Kidney (tissue), 14 donors: Measurements from ENCODE around the gene RPS6KL1. TPM values are rescaled to one million over a fixed set of nuclear protein-coding genes. Genes with fewer than 3 reads are reported as not detected.

Source experiments
- DNase-seq, 5 donors: peaks; one replicate each; pipeline ENCODE4 v3.0.0-alpha.2; 2013 to 2020
- FAIRE-seq: peaks from 2 replicates; lab custom pipeline; 2012; peaks lifted over from hg19 to GRCh38; lab: Jason Lieb, UNC
- H3K27ac ChIP-seq, 2 donors: one replicate each; pipeline ENCODE4 v1.7.0; 2013; ENCODE audit warnings: low read depth in 2 of 2, low read length in 2 of 2, inconsistent platforms in 1 of 2
- H3K27me3 ChIP-seq: one replicate; pipeline ENCODE4 v1.7.1; 2013; ENCODE audit warnings: low read length, inconsistent platforms; ENCODE audit not compliant: control insufficient read depth, insufficient read depth
- H3K36me3 ChIP-seq, 3 donors: one replicate each; pipeline versions ENCODE4 v1.7.0 to v1.7.1; 2013; ENCODE audit warnings: low read length in 3 of 3, control low read depth in 1 of 3, inconsistent platforms in 1 of 3; ENCODE audit not compliant: insufficient read depth in 3 of 3, control insufficient read depth in 2 of 3
- H3K4me1 ChIP-seq, 3 donors: one replicate each; pipeline versions ENCODE4 v1.7.0 to v1.7.1; 2013; ENCODE audit warnings: low read length in 3 of 3, inconsistent platforms in 1 of 3, low read depth in 1 of 3; ENCODE audit not compliant: control insufficient read depth in 2 of 3, insufficient read depth in 2 of 3
- H3K4me3 ChIP-seq, 3 donors: one replicate each; pipeline versions ENCODE4 v1.7.0 to v1.8.1; 2013; ENCODE audit warnings: low read length in 3 of 3, control low read depth in 1 of 3, inconsistent platforms in 1 of 3
- H3K9ac ChIP-seq, 3 donors: one replicate each; pipeline versions ENCODE4 v1.7.0 to v1.7.1; 2013; ENCODE audit warnings: low read length in 3 of 3, control low read depth in 1 of 3, inconsistent platforms in 1 of 3
- H3K9me3 ChIP-seq, 3 donors: one replicate each; pipeline versions ENCODE4 v1.7.0 to v1.7.1; 2013; ENCODE audit warnings: low read length in 3 of 3, control low read depth in 1 of 3, inconsistent platforms in 1 of 3; ENCODE audit not compliant: control insufficient read depth in 2 of 3, insufficient read depth in 1 of 3
- intact Hi-C: fragments of 100-400 bp; cut with DNase I; formaldehyde crosslinking; loops from one replicate; pipeline ENCODE4 v1.11.1; 2022
- polyA plus RNA-seq: library from polyadenylated mRNA; stranded (reverse); fragments of 350-450 nt; fragmentation: Illumina TruSeq; extraction: RNeasy Lipid Tissue Mini Kit (QIAGEN cat#74804); gene quantifications from one replicate; pipeline ENCODE4 v1.2.3, GENCODE V29; 2014; ENCODE audit warnings: low read depth, low replicate concordance; ENCODE audit not compliant: insufficient read depth
- total RNA-seq: library from RNA; stranded (reverse); fragmentation: NEBNext Ultra II Directional; extraction: Animal tissue kit (Norgen Biotek cat#: 25700); gene quantifications from one replicate; pipeline ENCODE4 v1.2.1, GENCODE V29; 2021
- TF ChIP-seq, protein P1 (sequence below): IDR thresholded peaks from 3 replicates; pipeline ENCODE4 v1.5.1; 2012; ENCODE audit warnings: mild to moderate bottlenecking, moderate library complexity, borderline replicate concordance; ENCODE audit not compliant: insufficient read depth; ENCODE audit errors: extremely low read depth
- donor health status: control.
- donor health status: control.
- donor health status: control.
- donor health status: control.
- donor health status: control.
- donor health status: DM: yes; HTN: yes; CAD: no.
- donor health status: Normal renal cell carcinoma (clear cell type).

RPS6KL1 gene
- total and polyA plus RNA-seq, 2 donors from 2014 or later: 3.7 to 7.9 TPM

GRCh38 chr14:74905595-74906142, 17.4 kb downstream of the RPS6KL1 start:
- FAIRE-seq (no peak), DNase-seq (peak; percentile 57 to 87 (median 70))
- H3K4me1 ChIP-seq: peaks cover 0 to 12% (median 0%) of the 10 kb centered on the region in 3 donors
- no peaks in the 10 kb centered on the region for H3K9me3 ChIP-seq
- intact Hi-C loops: loop anchor here (5.0 kb wide), 1 partner anchor 43 kb away; no protein-coding TSS in a partner anchor
- H3K36me3 ChIP-seq: peaks cover 3 to 28% (median 26%) of the 10 kb centered on the region in 3 donors
- TF ChIP-seq, protein P1, sequence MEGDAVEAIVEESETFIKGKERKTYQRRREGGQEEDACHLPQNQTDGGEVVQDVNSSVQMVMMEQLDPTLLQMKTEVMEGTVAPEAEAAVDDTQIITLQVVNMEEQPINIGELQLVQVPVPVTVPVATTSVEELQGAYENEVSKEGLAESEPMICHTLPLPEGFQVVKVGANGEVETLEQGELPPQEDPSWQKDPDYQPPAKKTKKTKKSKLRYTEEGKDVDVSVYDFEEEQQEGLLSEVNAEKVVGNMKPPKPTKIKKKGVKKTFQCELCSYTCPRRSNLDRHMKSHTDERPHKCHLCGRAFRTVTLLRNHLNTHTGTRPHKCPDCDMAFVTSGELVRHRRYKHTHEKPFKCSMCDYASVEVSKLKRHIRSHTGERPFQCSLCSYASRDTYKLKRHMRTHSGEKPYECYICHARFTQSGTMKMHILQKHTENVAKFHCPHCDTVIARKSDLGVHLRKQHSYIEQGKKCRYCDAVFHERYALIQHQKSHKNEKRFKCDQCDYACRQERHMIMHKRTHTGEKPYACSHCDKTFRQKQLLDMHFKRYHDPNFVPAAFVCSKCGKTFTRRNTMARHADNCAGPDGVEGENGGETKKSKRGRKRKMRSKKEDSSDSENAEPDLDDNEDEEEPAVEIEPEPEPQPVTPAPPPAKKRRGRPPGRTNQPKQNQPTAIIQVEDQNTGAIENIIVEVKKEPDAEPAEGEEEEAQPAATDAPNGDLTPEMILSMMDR: peak; percentile 95
- no peak overlapping the region for H3K9ac ChIP-seq
- no peaks in the 10 kb centered on the region for H3K27me3 ChIP-seq
- H3K27ac ChIP-seq: no peak overlapping the region
- H3K4me3 ChIP-seq: no peak overlapping the region

DNA sequence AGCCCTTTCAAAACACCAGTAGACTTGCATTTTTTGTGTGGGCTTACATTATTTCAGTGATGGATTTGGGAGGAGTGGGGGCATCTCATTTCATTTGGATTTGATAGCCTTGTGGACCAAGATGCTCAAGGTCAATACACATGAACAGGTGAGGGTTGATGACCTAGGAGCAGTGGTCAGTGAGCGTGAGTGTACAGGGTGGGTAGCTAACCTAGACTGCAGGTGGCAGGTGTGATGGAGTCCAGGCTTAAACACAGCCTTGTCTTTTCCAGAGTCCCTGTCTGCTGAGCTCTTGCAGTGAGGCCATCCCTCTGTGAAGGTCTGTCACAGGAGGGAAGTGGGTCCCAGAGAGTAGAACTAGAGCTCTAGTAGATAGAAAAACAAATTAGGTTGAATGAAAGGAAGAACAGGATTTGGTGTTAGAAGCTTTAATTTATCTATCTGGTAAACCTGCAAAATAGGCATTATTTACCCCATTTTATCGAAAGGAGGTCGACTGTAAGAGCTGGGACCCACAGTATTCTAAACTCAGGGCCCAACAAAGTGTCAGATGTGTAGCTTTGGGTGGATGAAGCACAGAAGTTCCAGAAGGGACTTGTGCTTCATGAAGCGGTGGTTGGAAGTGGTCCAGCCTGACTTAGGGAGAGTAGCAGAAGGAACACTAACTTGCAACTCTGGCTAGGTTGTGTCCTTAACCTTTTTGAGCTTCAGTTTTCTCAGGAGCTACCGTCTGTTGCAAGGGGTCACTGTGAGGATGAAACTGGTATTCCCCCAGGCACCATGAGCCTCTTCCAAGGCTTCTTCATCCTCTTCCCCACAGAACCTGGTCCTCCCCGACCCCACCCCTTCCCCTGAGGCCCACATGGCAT, 18.2 kb downstream of the RPS6KL1 start:
- intact Hi-C loops: loop anchor here (5.0 kb wide), 1 partner anchor 43 kb away; no protein-coding TSS in a partner anchor
- Histone ChIP-seq H3K9ac (no peak overlapping the region), H3K27me3 (no peaks in the 10 kb centered on the region), H3K9me3 (no peaks in the 10 kb centered on the region), H3K36me3 (peaks cover 9 to 34% (median 33%) of the 10 kb centered on the region in 3 donors), H3K4me3 (no peak overlapping the region), H3K27ac (no peak overlapping the region), H3K4me1 (peaks cover 0 to 12% (median 0%) of the 10 kb centered on the region in 3 donors)
- TF ChIP-seq, protein P1: no peak
- no peak for DNase-seq
- FAIRE-seq: no peak

GRCh38 chr14:74902941-74903705, 19.9 kb downstream of the RPS6KL1 start:
- H3K4me3 ChIP-seq: no peak overlapping the region
- FAIRE-seq (no peak), DNase-seq (peak in 1 of 5 donors; percentile 28)
- no peaks in the 10 kb centered on the region for H3K9me3 ChIP-seq
- H3K27ac ChIP-seq: no peak overlapping the region
- intact Hi-C loops: no loop called here
- H3K9ac ChIP-seq: no peak overlapping the region
- H3K4me1 ChIP-seq: peaks cover 0 to 6% (median 0%) of the 10 kb centered on the region in 3 donors
- TF ChIP-seq, protein P1: no peak
- H3K27me3 ChIP-seq: no peaks in the 10 kb centered on the region
- peaks cover 24 to 52% (median 48%) of the 10 kb centered on the region in 3 donors for H3K36me3 ChIP-seq
